SU-DHL-6 (cell line): ENCODE data around the gene ZNF672.
A peak's percentile ranks its signal among the peaks of the same experiment; 100 is the strongest.

Source experiments
- H2AFZ ChIP-seq: fragments of 200-600 bp; sonication (generic); 2 replicates; pipeline ENCODE4 v1.6.1; 2014; ENCODE audit warnings: low read depth, mild to moderate bottlenecking, moderate library complexity, mixed read lengths, antibody characterized with exemption, low read length; ENCODE audit not compliant: severe bottlenecking
- H3F3A ChIP-seq: fragments of 200-600 bp; shearing (Covaris generic); 2 replicates; pipeline ENCODE4 v1.6.0; 2016; ENCODE audit warnings: antibody characterized with exemption, mild to moderate bottlenecking; ENCODE audit not compliant: insufficient read depth
- H3K27ac ChIP-seq: fragments of 200-600 bp; sonication (generic); 2 replicates; pipeline ENCODE4 v1.5.1; 2016; ENCODE audit warnings: low read depth, mild to moderate bottlenecking, low read length, moderate library complexity, mixed read lengths
- H3K27me3 ChIP-seq: fragments of 200-600 bp; sonication (generic), shearing (Covaris generic); 2 replicates; pipeline ENCODE4 v1.6.0; 2014; ENCODE audit warnings: mild to moderate bottlenecking, low read length
- H3K36me3 ChIP-seq: fragments of 200-600 bp; sonication (generic); 2 replicates; pipeline ENCODE4 v1.6.1; 2014; ENCODE audit warnings: mild to moderate bottlenecking, low read length, mixed read lengths
- H3K4me2 ChIP-seq: fragments of 300-600, 200-600 bp; shearing (Covaris generic), sonication (generic); 2 replicates; pipeline ENCODE4 v1.6.0; 2014; ENCODE audit warnings: low read length, low read depth, mild to moderate bottlenecking; ENCODE audit not compliant: poor library complexity, severe bottlenecking
- H3K4me3 ChIP-seq: fragments of 200-600 bp; sonication (generic); 2 replicates; pipeline ENCODE4 v1.5.1; 2014; ENCODE audit warnings: antibody characterized with exemption, low read length, mild to moderate bottlenecking, mixed read lengths; ENCODE audit not compliant: insufficient read depth, poor library complexity, severe bottlenecking
- H3K79me2 ChIP-seq: fragments of 200-600 bp; sonication (generic); 2 replicates; pipeline ENCODE4 v1.6.1; 2014; ENCODE audit warnings: mild to moderate bottlenecking, low read length, moderate library complexity; ENCODE audit not compliant: insufficient read depth
- H3K9ac ChIP-seq: fragments of 200-600 bp; sonication (generic); 2 replicates; pipeline ENCODE4 v1.7.0; 2014; ENCODE audit warnings: mild to moderate bottlenecking, low read length
- H3K9me2 ChIP-seq: fragments of 200-600 bp; sonication (generic); replicated peaks from 2 replicates; pipeline ENCODE4 v1.6.1; 2014; ENCODE audit warnings: low read length; ENCODE audit not compliant: insufficient read depth
- H3K9me3 ChIP-seq: fragments of 200-600 bp; sonication (generic); 2 replicates; pipeline ENCODE4 v1.6.1; 2014; ENCODE audit warnings: low read length, mixed read lengths; ENCODE audit not compliant: insufficient read depth
- H4K20me1 ChIP-seq: fragments of 200-600 bp; sonication (generic); 2 replicates; pipeline ENCODE4 v1.6.1; 2014; ENCODE audit warnings: low read depth, mild to moderate bottlenecking, antibody characterized with exemption, low read length, moderate library complexity, mixed read lengths
- CTCF ChIP-seq: fragments of 200-600 bp; sonication (generic); IDR thresholded peaks from one replicate; pipeline ENCODE4 v1.5.1; 2017; ENCODE audit warnings: antibody characterized with exemption, mild to moderate bottlenecking, low read length, moderate library complexity; ENCODE audit not compliant: insufficient read depth, poor library complexity, severe bottlenecking
- EZH2phosphoT487 ChIP-seq: fragments of 200-600 bp; sonication (generic), shearing (Covaris generic); conservative IDR thresholded peaks from 2 replicates; pipeline ENCODE4 v1.6.1; 2018; ENCODE audit warnings: mild to moderate bottlenecking, antibody characterized with exemption, low read length, moderate library complexity, mixed read lengths

ZNF672 gene

GRCh38 chr1:248860007-248860406 is 22.0 kb downstream of the ZNF672 start:
- Histone ChIP-seq H3K27me3 (no peaks in the 10 kb centered on the region), H3K9ac (peak overlapping the region; percentile 82), H3K36me3 (no peaks in the 10 kb centered on the region), H3K79me2 (peaks cover 9% of the 10 kb centered on the region; the same call in 1 of the 2 replicates), H3K4me2 (peak overlapping the region; percentile 87), H3F3A (peaks cover 9% of the 10 kb centered on the region; the same call in 1 of the 2 replicates), H3K9me2 (no peaks in the 10 kb centered on the region), H3K4me3 (peak overlapping the region; percentile 72), H4K20me1 (no peaks in the 10 kb centered on the region), H3K9me3 (no peaks in the 10 kb centered on the region), H3K27ac (no peak overlapping the region), H2AFZ (no peak overlapping the region)
- TF ChIP-seq CTCF (no peak), EZH2phosphoT487 (no peak)

- no peak overlapping the region for H3K27ac ChIP-seq
- H3K36me3 ChIP-seq = no peaks in the 10 kb centered on the region
- no peaks in the 10 kb centered on the region for H4K20me1 ChIP-seq
- no peak overlapping the region for H2AFZ ChIP-seq
- H3K4me2 ChIP-seq = no peak overlapping the region
- H3F3A ChIP-seq = peaks cover 9% of the 10 kb centered on the region; the same call in 1 of the 2 replicates
- no peaks in the 10 kb centered on the region for H3K27me3 ChIP-seq
- no peaks in the 10 kb centered on the region for H3K9me2 ChIP-seq
- peaks cover 9% of the 10 kb centered on the region; the same call in 1 of the 2 replicates for H3K79me2 ChIP-seq
- TF ChIP-seq EZH2phosphoT487 (no peak), CTCF (no peak)
- H3K9ac ChIP-seq = no peak overlapping the region
- no peaks in the 10 kb centered on the region for H3K9me3 ChIP-seq
- H3K4me3 ChIP-seq = no peak overlapping the region
These were observed 23.6 kb downstream of the ZNF672 start for GRCh38 chr1:248861616-248862015.

GRCh38 chr1:248862695-248862997 is 24.6 kb downstream of the ZNF672 start:
- Histone ChIP-seq H3K79me2 (peaks cover 8% of the 10 kb centered on the region; the same call in 1 of the 2 replicates), H4K20me1 (no peaks in the 10 kb centered on the region), H3F3A (peaks cover 9% of the 10 kb centered on the region; the same call in 1 of the 2 replicates), H2AFZ (peak overlapping the region; percentile 87), H3K9me3 (no peaks in the 10 kb centered on the region), H3K4me3 (peak overlapping the region; percentile 51), H3K27ac (no peak overlapping the region), H3K36me3 (no peaks in the 10 kb centered on the region), H3K27me3 (no peaks in the 10 kb centered on the region), H3K4me2 (peak overlapping the region; percentile 58), H3K9ac (peak overlapping the region; percentile 64), H3K9me2 (no peaks in the 10 kb centered on the region)
- TF ChIP-seq CTCF (no peak), EZH2phosphoT487 (no peak)
